ENCODE data around the gene NELFB. TPM values are rescaled to one million over a fixed set of nuclear protein-coding genes. Genes with fewer than 3 reads are reported as not detected.
A peak's percentile ranks its signal among the peaks of the same experiment; 100 is the strongest.

NELFB gene
- polyA plus RNA-seq, 3 donors = 17.3 to 44.2 (median 18.8) TPM

GRCh38 chr9:137299938-137300337, 44.8 kb downstream of the NELFB start:
- Histone ChIP-seq H3K4me2 (replicated peaks; ENCODE audit: extremely low read depth, low read length, poor library complexity, severe bottlenecking) (no peak overlapping the region), H3K27ac (ENCODE audit: low read depth in 1 of 2, low read length in 2 of 2) (no peak overlapping the region), H3K9ac (ENCODE audit: insufficient read depth, low read length, poor library complexity, severe bottlenecking) (no peak overlapping the region), H3K36me3 (replicated peaks in 1 of 2; ENCODE audit: control insufficient read depth in 1 of 2, insufficient read depth in 2 of 2, low read length in 2 of 2) (no peaks in the 10 kb centered on the region), H2AFZ (ENCODE audit: insufficient read depth, low read depth, low read length, poor library complexity, severe bottlenecking) (no peak overlapping the region), H3K27me3 (ENCODE audit: control insufficient read depth in 2 of 2, insufficient read depth in 2 of 2, low read length in 2 of 2) (peaks cover 38 to 78% of the 10 kb centered on the region in 2 donors), H4K20me1 (ENCODE audit: insufficient read depth, low read length) (no peaks in the 10 kb centered on the region), H3K4me1 (ENCODE audit: control insufficient read depth in 1 of 2, insufficient read depth in 2 of 2, low read length in 2 of 2) (peaks cover 15 to 28% of the 10 kb centered on the region in 2 donors), H3K79me2 (ENCODE audit: insufficient read depth, low read length) (no peaks in the 10 kb centered on the region), H3K4me3 (replicated peaks in 1 of 3; ENCODE audit: low read depth in 2 of 3, low read length in 3 of 3) (no peak overlapping the region), H3K9me3 (replicated peaks in 1 of 2; ENCODE audit: control insufficient read depth in 1 of 2, insufficient read depth in 1 of 2, low read length in 2 of 2) (peaks cover 2 to 9% of the 10 kb centered on the region in 2 donors)
- intact Hi-C loops (cut with micrococcal nuclease) = loop anchor here in 1 of 2 donors (10.0 kb wide), 2 partner anchors 145 to 225 kb away; partner anchors contain the start of gene ENTPD8
- Mint-ChIP-seq H3K27me3 (ENCODE audit: low read depth in 3 of 3) (peaks cover 61 to 86% (median 67%) of the 10 kb centered on the region in 3 donors), H3K36me3 (peaks cover 3 to 9% of the 10 kb centered on the region in 2 donors), H3K27ac (peak overlapping the region in 1 of 7 donors; percentile 33), H3K4me3 (peak overlapping the region in 1 of 2 donors; percentile 82), H3K4me1 (peaks cover 19% of the 10 kb centered on the region), H3K9me3 (peaks cover 0 to 17% (median 11%) of the 10 kb centered on the region in 7 donors)
- no peak for DNase-seq
- no peak for TF ChIP-seq CTCF (IDR thresholded peaks at IDR 0.05)
- WGBS (ENCODE audit: insufficient coverage) = 89% methylated on average over 13 of the region's 16 CpGs

- H3K4me3 Mint-ChIP-seq = peak overlapping the region; percentile 74 to 91
- TF ChIP-seq CTCF (IDR thresholded peaks at IDR 0.05) = no peak
- H3K27ac Mint-ChIP-seq = no peak overlapping the region
- Histone ChIP-seq H3K4me2 (replicated peaks; ENCODE audit: extremely low read depth, low read length, poor library complexity, severe bottlenecking) (peak overlapping the region; percentile 74), H3K36me3 (replicated peaks in 1 of 2; ENCODE audit: control insufficient read depth in 1 of 2, insufficient read depth in 2 of 2, low read length in 2 of 2) (no peaks in the 10 kb centered on the region), H3K4me3 (replicated peaks in 1 of 3; ENCODE audit: low read depth in 2 of 3, low read length in 3 of 3) (peak overlapping the region in 1 of 3 experiments; percentile 69), H3K9me3 (replicated peaks in 1 of 2; ENCODE audit: control insufficient read depth in 1 of 2, insufficient read depth in 1 of 2, low read length in 2 of 2) (peaks cover 0 to 9% of the 10 kb centered on the region in 2 donors), H3K27me3 (ENCODE audit: control insufficient read depth in 2 of 2, insufficient read depth in 2 of 2, low read length in 2 of 2) (peaks cover 36 to 82% of the 10 kb centered on the region in 2 donors), H3K27ac (ENCODE audit: low read depth in 1 of 2, low read length in 2 of 2) (no peak overlapping the region), H3K79me2 (ENCODE audit: insufficient read depth, low read length) (no peaks in the 10 kb centered on the region), H3K9ac (ENCODE audit: insufficient read depth, low read length, poor library complexity, severe bottlenecking) (peak overlapping the region; percentile 32), H2AFZ (ENCODE audit: insufficient read depth, low read depth, low read length, poor library complexity, severe bottlenecking) (peak overlapping the region; percentile 21), H4K20me1 (ENCODE audit: insufficient read depth, low read length) (no peaks in the 10 kb centered on the region), H3K4me1 (ENCODE audit: control insufficient read depth in 1 of 2, insufficient read depth in 2 of 2, low read length in 2 of 2) (peaks cover 16 to 30% of the 10 kb centered on the region in 2 donors)
- WGBS (ENCODE audit: insufficient coverage) = 6% methylated on average over 18 of the region's 25 CpGs
- peaks cover 21% of the 10 kb centered on the region for H3K4me1 Mint-ChIP-seq
- peaks cover 66 to 88% (median 72%) of the 10 kb centered on the region in 3 donors for H3K27me3 Mint-ChIP-seq (ENCODE audit: low read depth in 3 of 3)
- peaks cover 0 to 16% (median 9%) of the 10 kb centered on the region in 7 donors for H3K9me3 Mint-ChIP-seq
- no peak for DNase-seq
- intact Hi-C loops (cut with micrococcal nuclease) = no loop called here
- peaks cover 3 to 9% of the 10 kb centered on the region in 2 donors for H3K36me3 Mint-ChIP-seq
These were observed 45.5 kb downstream of the NELFB start for GRCh38 chr9:137300567-137301080.
